Ishikawa (cell line): ENCODE data around the gene LYPLAL1.

ENCODE experiments used
- CEBPB ChIP-seq: IDR thresholded peaks from 2 replicates; pipeline ENCODE4 v1.6.1; 2012
- CREB1 ChIP-seq: IDR thresholded peaks from 2 replicates; pipeline ENCODE4 v1.6.1; 2012; ENCODE audit warnings: low read depth
- EGR1 ChIP-seq: IDR thresholded peaks from 2 replicates; pipeline ENCODE4 v1.6.1; 2012
- EP300 ChIP-seq: IDR thresholded peaks from 2 replicates; pipeline ENCODE4 v1.6.1; 2012; ENCODE audit warnings: borderline replicate concordance
- FOXM1 ChIP-seq: IDR thresholded peaks from 2 replicates; pipeline ENCODE4 v1.6.1; 2012; ENCODE audit warnings: low read depth, borderline replicate concordance
- NFIC ChIP-seq: IDR thresholded peaks from 2 replicates; pipeline ENCODE4 v1.6.1; 2012
- RAD21 ChIP-seq: IDR thresholded peaks from 2 replicates; pipeline ENCODE4 v1.6.1; 2012; ENCODE audit warnings: low read depth
- TAF1 ChIP-seq: IDR thresholded peaks from 2 replicates; pipeline ENCODE4 v1.6.1; 2012; ENCODE audit warnings: low read depth, mild to moderate bottlenecking
- TCF12 ChIP-seq: IDR thresholded peaks from 2 replicates; pipeline ENCODE4 v1.6.1; 2012; ENCODE audit warnings: low read depth
- TEAD4 ChIP-seq: IDR thresholded peaks from 2 replicates; pipeline ENCODE4 v1.6.1; 2012
- YY1 ChIP-seq: IDR thresholded peaks from 2 replicates; pipeline ENCODE4 v1.6.1; 2012; ENCODE audit warnings: low read depth
- ZBTB7A ChIP-seq: IDR thresholded peaks from 2 replicates; pipeline ENCODE4 v1.6.1; 2012; ENCODE audit warnings: low read depth
- TF ChIP-seq, protein P1 (sequence below): IDR thresholded peaks from 2 replicates; pipeline ENCODE4 v1.6.1; 2012
- TF ChIP-seq, protein P2 (sequence below): IDR thresholded peaks from 2 replicates; pipeline ENCODE4 v1.6.1; 2012; ENCODE audit warnings: low read depth, mild to moderate bottlenecking
- TF ChIP-seq, protein P3 (sequence below): IDR thresholded peaks from 2 replicates; pipeline ENCODE4 v1.6.1; 2012

The LYPLAL1 gene

DNA sequence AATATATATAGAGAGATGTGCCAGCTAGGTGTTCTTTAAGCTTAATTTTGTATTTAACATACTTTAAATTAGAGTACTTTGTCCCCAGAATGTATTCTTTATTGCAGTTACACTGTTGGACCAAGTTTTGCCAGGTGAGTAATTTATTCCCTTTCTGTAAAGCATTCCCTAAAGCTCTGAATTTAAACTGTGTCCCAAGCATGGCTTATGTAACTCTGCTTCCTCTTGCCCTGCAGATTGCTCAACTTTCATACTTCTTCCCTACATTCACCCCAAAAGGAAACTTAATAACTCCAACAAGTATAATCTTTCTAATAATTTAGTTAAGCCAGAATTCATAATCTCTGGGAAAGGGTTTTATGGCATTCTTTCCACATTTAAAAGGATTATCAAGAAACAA is 5.6 kb downstream of the LYPLAL1 start:
- no peak for TF ChIP-seq NFIC
- 0 out of 2 replicates have a peak, but pooled peaks have one; percentile 31 for TF ChIP-seq CEBPB

DNA sequence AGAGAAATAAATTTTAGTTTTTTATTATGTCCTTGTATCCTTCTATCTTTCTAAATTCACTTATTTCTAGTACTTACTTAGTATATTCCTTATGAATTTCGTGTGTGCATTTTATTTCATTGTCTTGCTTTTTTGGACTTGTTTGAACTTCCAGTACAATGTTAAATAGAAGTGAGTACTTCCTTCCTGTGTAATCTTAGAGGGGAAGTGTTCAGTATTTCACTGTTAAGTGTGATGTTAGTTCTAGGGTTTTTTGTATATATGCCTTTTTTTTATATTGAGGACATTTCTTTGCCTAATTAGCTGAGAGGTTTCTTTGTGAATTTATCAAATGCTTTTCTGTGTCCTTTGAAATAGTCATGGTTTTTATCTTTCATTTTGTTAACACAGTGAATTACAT is 10.7 kb downstream of the LYPLAL1 start:
- TF ChIP-seq EGR1 (no peak), ZBTB7A (no peak), CREB1 (no peak), TAF1 (no peak), TCF12 (no peak), CEBPB (no peak), YY1 (no peak), FOXM1 (no peak), NFIC (no peak), EP300 (no peak), TEAD4 (no peak), RAD21 (no peak)
- TF ChIP-seq, protein P1, sequence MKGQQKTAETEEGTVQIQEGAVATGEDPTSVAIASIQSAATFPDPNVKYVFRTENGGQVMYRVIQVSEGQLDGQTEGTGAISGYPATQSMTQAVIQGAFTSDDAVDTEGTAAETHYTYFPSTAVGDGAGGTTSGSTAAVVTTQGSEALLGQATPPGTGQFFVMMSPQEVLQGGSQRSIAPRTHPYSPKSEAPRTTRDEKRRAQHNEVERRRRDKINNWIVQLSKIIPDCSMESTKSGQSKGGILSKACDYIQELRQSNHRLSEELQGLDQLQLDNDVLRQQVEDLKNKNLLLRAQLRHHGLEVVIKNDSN: no peak
- TF ChIP-seq, protein P2, sequence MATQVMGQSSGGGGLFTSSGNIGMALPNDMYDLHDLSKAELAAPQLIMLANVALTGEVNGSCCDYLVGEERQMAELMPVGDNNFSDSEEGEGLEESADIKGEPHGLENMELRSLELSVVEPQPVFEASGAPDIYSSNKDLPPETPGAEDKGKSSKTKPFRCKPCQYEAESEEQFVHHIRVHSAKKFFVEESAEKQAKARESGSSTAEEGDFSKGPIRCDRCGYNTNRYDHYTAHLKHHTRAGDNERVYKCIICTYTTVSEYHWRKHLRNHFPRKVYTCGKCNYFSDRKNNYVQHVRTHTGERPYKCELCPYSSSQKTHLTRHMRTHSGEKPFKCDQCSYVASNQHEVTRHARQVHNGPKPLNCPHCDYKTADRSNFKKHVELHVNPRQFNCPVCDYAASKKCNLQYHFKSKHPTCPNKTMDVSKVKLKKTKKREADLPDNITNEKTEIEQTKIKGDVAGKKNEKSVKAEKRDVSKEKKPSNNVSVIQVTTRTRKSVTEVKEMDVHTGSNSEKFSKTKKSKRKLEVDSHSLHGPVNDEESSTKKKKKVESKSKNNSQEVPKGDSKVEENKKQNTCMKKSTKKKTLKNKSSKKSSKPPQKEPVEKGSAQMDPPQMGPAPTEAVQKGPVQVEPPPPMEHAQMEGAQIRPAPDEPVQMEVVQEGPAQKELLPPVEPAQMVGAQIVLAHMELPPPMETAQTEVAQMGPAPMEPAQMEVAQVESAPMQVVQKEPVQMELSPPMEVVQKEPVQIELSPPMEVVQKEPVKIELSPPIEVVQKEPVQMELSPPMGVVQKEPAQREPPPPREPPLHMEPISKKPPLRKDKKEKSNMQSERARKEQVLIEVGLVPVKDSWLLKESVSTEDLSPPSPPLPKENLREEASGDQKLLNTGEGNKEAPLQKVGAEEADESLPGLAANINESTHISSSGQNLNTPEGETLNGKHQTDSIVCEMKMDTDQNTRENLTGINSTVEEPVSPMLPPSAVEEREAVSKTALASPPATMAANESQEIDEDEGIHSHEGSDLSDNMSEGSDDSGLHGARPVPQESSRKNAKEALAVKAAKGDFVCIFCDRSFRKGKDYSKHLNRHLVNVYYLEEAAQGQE: no peak
- TF ChIP-seq, protein P3, sequence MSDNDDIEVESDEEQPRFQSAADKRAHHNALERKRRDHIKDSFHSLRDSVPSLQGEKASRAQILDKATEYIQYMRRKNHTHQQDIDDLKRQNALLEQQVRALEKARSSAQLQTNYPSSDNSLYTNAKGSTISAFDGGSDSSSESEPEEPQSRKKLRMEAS: no peak

DNA sequence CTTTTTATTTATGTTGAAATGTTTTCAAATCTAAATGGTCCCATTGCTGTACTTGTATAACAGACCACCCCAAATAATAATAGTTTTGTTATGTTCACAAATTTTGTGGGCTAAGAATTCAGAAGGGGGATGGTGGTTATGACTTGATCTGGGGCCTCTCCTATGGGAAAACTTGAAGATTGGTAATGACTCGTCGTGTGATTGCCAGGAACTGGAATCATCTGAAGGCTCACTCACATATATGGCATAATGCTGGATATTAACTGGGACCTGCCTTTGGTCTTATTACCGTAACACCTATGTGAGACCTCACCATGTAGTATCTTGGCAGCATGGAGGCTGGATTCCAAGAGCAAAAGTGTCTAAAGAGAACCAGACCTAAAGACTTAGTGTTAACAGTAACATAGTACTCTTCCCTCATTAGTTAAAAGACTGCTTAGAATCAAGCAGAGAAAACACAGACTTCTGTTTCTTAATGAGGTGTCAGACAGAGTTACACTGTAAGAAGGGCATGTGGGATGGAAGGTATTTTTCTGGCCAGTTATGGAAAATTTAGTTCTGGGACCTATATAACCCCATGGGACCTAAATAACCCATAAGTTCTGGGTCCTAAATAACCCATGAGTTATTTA is 11.9 kb downstream of the LYPLAL1 start:
- TF ChIP-seq EP300: no peak
- TF ChIP-seq TAF1: no peak
- TF ChIP-seq CREB1: no peak
- TF ChIP-seq TCF12: no peak
- TF ChIP-seq NFIC: no peak
- no peak for TF ChIP-seq EGR1
- no peak for TF ChIP-seq ZBTB7A
- TF ChIP-seq YY1: no peak
- TF ChIP-seq, protein P1: no peak
- no peak for TF ChIP-seq CEBPB
- TF ChIP-seq, protein P3: no peak
- TF ChIP-seq TEAD4: no peak
- TF ChIP-seq, protein P2: no peak
- TF ChIP-seq RAD21: no peak
- TF ChIP-seq FOXM1: no peak

DNA sequence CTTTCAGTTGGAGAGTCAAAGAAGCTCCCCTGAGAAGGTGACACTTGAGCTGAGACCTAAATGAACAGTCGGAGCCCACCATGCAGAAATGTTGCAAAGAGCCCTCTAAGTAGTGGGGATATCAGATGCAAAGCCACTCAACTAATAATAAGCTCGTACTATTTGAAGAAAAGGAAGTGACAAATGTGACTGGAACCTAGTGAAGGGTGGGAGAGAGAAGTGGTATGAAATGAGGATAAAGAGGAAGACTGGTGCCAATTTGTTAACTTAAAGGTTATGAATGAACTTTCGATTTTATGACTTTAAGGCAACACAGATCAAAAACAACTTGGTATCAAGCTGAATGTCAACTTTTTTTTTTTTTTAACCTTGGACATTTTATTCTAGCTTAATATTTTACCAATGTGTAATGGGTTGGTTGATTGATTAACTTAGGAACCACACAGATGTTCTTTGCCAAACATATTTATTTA is 14.7 kb downstream of the LYPLAL1 start:
- no peak for TF ChIP-seq EP300
- TF ChIP-seq, protein P2: no peak
- TF ChIP-seq YY1: no peak
- TF ChIP-seq, protein P3: no peak
- TF ChIP-seq, protein P1: no peak
- TF ChIP-seq TCF12: no peak
- TF ChIP-seq NFIC: no peak
- TF ChIP-seq ZBTB7A: no peak
- TF ChIP-seq FOXM1: no peak
- no peak for TF ChIP-seq CEBPB
- TF ChIP-seq CREB1: no peak
- no peak for TF ChIP-seq RAD21
- TF ChIP-seq TEAD4: no peak
- TF ChIP-seq TAF1: no peak
